ENCODE results near the gene AHCYL2.
A peak's percentile ranks its signal among the peaks of the same experiment; 100 is the strongest.
"Not testable (repeated sequence)": the region's sequence is repeated elsewhere in the genome, so short reads cannot be mapped to it uniquely, and the experiment has no call there.

The AHCYL2 gene

DNA sequence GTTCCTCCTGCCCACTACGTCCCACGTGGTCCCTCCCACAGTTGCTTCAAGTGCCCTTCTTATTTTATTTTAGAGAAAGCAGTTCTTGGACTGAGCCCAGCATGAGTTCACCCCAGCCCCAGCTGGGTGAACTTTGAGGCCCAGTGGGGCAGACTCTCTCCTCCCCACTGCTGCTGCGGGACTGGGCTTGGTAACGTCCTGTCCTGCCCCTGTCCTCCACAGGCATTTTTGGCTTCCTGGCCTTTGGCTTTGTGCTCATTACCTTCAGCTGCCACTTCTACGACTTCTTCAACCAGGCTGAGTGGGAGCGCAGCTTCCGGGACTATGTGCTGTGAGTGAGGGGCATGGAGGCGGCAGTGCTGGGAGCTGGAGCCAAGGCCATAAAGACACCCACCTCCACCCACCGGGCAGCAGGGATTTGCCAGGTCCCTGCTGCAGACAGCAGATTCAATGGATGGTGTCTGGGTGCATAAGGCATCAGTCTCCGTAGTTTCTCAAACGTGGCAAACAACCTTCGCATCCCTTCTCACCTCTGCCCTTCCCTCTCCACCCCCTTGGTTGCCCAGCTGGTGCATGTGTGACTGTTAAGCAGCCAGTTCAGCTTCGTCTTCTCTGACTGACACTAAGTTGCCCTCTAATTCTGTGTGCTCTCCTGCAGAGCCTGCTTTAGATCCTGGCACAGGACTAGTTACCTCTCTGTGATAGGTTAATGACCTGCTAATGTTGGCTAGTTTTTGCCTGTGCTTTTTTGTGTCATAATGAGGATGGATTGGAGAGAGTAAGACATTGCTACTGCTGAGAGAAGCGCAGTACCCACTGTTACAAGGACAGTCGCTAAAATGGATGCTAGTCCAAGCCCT lies 15.5 kb upstream of the AHCYL2 start:
- DNase-seq: no peak

DNA sequence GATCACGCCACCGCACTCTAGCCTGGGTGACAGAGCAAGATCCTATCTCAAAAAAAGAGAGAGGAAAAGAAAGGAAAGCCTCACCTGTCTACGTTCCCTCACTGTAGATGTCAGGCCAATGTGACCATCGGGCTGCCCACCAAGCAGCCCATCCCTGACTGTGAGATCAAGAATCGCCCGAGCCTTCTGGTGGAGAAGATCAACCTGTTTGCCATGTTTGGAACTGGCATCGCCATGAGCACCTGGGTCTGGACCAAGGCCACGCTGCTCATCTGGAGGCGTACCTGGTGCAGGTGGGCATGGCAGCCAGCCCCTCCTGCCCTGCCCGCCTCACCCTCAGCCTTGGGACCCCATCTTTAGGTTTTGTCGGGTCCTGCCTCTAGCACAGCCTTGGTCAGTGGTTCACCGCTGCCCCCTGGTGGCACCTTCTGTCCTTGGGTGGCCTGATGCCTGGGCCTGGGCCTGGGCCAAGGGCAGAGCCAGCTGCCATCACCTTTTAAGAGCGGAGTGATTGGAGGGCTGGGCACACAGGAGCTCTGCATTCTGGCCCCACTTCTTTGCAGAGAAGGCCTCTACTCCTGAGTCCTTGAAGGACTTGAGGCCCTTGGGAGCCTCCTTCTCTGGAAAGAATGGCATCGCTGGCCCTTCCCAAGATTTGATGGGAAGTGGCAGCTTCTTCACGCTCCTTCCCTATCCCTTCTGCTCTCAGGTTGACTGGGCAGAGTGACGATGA lies 14.4 kb upstream of the AHCYL2 start:
- peak; percentile 29 to 41 for DNase-seq

DNA sequence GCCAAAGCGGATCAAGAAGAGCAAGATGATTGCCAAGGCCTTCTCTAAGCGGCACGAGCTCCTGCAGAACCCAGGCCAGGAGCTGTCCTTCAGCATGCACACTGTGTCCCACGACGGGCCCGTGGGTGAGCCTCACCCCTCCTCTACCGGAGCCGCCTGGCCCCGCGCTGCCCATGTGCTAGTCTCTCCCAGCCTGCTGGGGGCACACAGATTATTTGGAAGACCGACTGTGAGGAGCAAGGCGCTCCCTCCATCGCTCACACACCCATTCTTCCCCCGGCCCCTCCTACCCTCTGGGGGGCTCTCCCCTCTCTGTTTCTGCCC lies 13.9 kb upstream of the AHCYL2 start:
- DNase-seq: no peak

DNA sequence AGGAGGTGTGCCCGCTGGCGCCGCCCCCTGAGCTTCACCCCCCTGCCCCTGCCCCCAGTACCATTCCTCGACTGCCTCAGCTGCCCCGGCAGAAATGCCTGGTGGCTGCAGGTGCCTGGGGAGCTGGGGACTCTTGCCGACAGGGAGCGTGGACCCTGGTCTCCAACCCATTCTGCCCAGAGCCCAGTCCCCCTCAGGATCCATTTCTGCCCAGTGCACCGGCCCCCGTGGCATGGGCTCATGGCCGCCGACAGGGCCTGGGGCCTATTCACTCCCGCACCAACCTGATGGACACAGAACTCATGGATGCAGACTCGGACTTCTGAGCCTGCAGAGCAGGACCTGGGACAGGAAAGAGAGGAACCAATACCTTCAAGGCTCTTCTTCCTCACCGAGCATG lies 12.7 kb upstream of the AHCYL2 start:
- no peak for DNase-seq

DNA sequence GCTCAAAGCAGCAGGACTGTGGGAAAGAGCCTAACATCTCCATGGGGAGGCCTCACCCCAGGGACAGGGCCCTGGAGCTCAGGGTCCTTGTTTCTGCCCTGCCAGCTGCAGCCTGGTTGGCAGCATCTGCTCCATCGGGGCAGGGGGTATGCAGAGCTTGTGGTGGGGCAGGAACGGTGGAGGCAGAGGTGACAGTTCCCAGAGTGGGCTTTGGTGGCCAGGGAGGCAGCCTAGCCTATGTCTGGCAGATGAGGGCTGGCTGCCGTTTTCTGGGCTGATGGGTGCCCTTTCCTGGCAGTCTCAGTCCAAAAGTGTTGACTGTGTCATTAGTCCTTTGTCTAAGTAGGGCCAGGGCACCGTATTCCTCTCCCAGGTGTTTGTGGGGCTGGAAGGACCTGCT lies 12.2 kb upstream of the AHCYL2 start:
- no peak for DNase-seq

DNA sequence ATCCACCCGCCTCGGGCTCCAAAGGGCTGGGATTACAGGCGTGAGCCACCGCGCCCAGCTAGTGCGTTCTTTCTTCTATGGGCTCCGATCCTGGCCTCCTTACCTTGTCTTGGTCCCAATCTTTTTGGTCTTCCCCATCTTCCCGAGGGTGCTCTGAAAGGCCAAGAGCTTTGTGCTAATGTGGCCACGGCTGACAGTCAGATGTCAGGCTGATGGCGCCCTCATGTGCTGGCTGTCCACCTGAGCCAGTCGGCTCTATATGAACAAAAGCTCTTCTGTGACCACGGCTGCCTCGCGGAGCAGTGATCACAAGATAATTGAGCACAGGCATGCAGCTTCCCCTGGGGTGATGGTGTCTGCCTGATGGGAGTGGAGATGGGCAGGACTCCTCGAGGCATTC lies 11.0 kb upstream of the AHCYL2 start:
- DNase-seq: peak; percentile 33 to 60

DNA sequence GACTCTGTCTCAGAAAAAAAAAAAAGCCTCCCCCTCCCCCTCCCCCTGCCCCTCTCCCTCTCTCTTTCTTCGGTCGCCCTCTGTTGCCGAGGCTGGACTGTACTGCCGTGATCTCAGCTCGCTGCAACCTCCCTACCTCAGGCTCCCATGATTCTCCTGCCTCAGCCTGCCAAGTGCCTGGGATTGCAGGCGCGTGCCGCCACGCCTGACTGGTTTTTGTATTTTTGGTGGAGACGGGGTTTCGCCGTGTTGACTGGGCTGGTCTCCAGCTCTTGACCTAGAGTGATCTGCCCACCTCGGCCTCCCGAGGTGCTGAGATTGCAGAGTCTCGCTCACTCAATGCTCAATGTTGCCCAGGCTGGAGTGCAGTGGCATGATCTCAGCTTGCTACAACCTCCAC lies 9.1 kb upstream of the AHCYL2 start:
- not testable (repeated sequence) for DNase-seq

DNA sequence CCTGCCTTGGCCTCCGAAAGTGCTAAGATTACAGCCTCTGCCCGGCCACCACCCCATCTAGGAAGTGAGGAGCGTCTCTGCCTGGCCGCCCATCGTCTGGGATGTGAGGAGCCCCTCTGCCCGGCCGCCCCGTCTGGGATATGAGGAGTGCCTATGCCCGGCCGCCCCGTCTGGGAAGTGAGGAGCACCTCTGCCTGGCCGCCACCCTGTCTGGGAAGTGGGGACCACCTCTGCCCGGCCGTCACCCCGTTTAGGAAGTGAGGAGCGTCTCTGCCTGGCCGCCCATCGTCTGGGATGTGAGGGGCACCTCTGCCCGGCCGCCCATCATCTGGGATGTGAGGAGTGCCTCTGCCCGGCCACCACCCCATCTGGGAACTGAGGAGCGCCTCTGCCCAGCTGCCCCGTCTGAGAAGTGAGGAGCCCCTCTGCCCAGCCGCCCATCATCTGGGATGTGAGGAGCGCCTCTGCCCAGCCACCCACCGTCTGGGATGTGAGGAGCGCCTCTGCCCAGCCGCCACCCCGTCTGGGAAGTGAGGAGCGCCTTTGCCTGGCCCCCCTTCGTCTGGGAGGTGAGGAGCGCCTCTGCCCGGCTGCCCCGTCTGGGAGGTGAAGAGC lies 8.6 kb upstream of the AHCYL2 start:
- not testable (repeated sequence) for DNase-seq

DNA sequence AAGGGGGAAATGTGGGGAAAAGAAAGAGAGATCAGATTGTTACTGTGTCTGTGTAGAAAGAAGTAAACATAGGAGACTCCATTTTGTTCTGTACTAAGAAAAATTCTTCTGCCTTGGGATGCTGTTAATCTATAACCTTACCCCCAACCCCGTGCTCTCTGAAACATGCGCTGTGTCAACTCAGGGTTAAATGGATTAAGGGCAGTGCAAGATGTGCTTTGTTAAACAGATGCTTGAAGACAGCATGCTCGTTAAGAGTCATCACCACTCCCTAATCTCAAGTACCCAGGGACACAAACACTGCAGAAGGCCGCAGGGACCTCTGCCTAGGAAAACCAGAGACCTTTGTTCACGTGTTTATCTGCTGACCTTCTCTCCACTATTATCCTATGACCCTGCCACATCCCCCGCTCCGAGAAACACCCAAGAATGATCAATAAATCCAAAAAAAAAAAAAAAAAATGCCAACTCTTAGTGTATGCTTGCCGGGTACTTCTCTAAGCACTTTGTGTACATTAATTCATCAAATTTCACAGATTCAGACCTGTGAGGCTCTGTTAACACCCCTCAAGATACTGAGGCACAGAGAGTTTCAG lies 7.9 kb upstream of the AHCYL2 start:
- DNase-seq: not testable (repeated sequence)

DNA sequence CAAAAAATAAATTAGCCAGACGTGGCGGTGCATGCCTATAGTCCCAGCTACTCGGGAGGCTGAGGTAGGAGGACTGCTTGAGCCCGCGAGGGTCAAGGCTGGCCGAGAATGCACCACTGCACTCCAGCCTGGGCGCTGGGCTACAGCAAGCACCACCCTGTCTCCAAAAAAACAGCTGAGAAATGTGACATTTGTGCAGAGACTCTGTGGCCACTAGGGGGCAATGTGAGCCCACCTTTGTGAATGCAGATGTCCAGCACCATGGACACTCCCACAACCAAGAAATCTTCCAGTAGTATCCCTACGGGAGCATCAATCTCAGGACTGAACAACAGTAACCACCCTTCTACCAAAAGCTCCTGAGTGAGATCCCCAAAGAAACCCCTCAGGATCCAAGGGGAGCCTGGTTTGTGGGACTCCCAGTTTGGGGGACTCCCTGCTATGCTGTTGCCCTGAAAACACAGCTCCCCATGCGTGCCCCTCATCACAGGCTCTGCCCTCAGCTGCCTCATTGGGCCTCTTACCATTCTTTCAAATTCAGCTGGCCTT lies 6.2 kb upstream of the AHCYL2 start:
- DNase-seq: peak; percentile 64 to 85

DNA sequence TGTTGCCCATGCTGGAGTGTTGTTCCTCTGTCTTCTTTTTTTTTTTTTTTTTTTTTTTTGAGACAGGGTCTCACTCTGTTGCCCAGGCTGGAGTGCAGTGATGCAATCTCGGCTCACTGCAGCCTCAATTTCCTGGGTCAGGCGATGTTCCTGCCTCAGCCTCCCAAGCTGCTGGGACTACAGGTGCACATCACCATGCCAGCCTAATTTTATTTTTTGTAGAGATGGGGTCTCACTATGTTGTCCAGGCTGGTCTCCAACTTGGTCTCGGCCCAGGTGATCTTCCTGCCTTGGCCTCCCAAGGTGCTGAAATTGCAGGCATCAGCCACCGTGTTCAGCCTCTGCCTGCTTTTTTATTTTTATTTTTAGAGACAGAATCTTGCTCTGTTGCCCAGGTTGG lies 5.7 kb upstream of the AHCYL2 start:
- not testable (repeated sequence) for DNase-seq

DNA sequence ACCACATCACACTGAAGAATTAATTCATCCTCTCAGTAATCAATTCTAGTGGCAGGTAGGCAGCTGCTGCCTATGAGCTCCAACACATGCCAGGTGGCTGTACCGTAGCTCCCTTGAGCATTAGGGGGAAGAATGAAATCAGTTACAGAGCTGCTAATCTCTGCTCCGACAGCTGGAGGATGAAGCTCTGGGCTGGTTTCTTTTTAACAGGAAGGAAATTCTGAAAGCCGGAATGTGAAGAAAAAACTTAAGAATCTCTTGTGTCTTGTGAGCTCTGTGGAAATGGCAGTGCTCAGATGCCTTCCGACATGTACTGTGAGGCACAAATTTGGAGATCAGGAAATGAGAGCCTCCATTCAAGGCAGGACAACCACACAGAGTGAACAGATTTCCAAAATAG lies 2.8 kb upstream of the AHCYL2 start:
- DNase-seq: no peak

DNA sequence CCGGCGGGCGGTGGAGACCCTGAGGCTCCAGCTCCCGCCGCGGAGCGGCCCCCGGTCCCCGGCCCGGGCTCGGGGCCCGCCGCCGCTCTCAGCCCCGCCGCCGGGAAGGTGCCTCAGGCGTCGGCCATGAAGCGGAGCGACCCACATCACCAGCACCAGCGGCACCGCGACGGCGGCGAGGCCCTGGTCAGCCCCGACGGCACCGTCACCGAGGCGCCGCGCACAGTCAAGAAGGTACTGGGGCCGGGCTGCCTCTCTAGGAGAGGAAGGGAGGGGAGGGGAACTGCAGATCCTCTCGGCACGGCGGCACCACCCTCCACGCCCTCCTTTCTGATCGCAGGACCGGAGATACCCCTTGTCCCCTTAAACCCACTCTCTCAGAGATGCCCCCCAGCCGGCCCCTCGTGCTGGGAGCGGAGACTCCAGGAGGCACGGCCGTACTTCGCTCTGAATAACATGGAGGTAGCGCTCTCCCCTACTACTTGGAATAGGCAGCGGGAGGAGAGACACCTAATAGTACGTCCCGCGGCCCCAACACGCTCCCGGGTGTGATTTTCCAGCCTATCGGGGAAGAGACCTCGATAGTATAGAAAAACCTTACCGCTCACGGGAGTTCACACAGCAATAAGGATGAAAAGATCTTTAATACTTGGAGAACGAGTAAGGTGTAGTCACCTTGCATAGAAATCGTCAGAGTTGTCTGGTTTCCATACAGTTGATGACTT lies 538 bp downstream of the AHCYL2 start:
- DNase-seq: no peak

DNA sequence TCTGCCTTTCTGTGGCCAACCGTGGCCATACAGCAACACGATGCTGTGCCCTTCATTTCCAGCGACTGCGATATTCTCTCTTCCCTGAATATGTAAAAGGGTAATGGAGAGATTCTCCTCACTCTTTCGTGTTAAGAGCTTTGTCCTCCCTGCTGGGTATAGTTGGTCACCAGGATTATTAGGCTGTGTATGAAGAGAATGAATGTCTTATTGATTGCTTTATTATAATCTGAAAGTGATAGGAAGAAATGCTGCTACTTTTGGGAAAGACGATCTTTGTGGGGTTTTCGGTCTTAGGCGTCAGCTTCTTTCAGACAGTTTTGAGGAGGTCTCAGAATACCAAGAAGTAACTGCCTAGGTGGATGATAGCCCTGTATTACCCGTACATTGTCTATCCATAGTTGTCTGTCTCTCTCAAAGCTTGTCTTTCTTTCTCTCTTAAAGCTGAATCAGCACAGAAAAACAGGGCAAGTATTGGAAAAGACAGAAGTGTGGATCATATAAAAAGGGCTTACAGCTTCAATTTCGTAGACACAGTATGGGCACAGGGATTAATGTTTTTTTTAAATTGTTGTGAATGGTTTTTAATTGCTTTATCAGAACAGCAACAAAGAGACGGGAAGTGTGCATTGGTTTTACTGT lies 1.2 kb downstream of the AHCYL2 start:
- no peak for DNase-seq

DNA sequence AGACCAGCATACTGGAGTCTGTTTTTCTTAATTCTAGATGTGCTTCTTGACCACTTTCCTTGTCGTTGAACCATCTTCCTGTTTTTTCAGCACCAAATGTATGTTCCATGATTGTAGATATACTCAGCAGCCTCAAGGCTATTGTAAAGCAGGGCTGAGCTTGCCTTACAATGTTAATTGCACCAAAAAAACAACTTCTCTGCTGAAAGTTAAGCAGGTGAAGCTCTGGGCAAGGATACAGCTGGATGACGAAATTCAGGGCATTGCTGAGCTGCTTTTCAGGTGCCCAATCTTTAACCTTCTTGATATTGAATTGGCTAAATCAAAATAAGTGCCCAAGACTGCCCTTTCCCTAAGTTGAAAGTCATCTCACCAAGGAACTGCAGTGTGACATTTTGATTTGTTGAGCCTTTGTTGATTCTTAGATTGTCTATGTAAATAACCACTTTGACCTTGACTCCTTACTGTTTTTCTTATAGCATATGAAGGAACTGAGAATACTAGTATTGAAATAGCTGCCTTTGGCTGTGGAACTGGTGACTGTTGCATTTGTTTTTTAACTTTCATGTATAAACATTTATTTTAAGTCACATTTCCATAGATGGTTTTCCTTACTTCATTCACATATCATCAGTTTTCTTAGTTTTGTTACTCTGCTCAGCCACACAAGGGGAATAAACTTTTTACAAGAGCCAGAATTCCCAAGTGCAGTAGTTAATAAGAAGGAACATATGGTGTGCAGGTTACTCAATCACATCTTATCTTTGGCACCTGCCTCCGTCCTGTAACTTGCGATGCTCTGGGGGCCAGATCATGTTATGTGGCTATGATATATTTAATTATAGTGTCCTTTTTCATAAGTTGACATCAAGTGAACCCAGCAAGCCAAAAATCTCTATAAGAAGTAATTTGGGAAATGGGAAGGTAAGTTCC lies 3.1 kb downstream of the AHCYL2 start:
- no peak for DNase-seq

DNA sequence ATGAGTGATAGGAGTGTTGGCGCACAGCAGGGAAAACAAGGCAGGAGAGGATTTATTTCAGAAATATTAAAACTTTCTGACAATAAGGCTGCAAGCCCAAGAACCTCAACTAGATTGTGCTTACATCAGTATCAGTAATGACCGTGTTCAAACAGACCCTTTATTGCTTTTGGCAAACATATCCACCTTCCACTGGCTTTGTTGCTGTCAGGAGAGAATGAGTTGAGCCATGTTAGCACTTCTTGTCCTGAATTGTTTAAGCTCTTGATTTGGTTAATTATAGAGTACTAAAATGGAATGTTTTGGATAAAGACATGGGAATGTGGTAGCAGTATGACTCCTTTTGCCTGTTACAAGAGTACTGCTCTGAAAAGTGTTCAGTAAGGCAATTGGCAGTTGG lies 3.8 kb downstream of the AHCYL2 start:
- no peak for DNase-seq

DNA sequence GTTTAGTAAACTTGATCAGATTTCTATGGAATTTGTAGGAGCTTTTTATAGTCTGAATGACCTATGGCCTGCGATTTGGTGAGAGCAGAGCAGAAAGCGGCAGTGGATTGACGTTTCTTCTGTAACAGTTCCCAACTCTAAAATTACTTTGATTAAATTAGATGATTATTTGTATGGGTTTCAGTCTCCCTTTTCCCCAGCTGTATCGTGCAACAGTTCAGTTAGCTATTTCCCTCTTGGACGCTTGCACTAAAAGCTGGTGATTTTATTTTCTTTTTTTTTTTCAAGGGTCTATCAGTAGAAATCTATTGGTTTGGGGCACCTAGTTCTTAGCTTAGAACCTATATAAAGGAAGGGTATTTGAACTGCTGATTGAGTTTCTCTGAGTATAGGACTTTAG lies 6.8 kb downstream of the AHCYL2 start:
- DNase-seq: no peak

DNA sequence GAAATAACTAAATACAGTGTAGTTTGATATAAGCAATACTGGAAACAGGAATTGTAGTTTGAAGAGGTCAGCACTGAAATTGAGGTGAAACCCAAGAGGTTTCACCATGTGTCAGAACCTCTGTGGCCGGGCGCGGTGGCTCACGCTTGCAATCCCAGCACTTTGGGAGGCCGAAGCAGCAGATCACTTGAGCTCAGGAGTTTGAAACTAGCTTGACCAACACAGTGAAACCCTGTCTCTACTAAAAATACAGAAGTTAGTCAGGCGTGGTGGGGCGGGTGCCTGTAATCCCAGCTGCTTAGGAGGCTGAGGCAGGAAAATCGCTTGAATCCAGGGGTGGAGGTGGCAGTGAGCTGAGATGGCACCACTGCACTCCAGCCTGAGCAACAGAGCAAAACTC lies 13.7 kb downstream of the AHCYL2 start:
- DNase-seq: no peak

DNA sequence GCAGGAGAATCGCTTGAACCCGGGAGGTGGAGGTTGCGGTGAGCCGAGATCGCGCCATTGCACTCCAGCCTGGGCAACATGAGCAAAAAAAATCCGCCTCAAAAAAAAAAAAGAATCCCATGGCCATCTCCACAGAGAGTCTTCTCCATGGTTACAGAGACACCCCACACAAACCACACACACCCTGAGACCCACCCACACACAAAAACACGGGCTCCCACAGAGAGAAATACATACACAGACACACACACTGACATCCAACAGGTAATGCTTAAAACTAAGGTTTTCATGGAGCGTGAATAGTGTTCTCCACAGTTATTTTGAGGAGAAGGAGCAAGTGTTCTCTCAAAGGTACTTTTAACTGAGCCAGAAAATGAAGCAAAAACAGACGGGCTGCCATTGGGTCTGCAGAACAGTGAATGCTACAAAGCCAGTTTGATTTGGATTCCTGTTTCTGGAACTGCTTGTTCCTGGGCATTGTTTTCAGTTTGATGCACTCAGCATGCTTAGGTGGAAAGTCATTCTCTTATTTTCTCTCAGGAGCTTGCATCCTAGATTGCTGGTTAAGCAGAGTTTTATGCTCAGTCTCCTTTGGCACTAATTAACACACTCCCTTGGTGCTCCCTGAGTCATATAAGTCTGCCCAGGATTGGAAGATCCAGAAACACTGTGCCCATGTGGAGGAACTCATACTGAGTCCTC lies 15.4 kb downstream of the AHCYL2 start:
- no peak for DNase-seq

DNA sequence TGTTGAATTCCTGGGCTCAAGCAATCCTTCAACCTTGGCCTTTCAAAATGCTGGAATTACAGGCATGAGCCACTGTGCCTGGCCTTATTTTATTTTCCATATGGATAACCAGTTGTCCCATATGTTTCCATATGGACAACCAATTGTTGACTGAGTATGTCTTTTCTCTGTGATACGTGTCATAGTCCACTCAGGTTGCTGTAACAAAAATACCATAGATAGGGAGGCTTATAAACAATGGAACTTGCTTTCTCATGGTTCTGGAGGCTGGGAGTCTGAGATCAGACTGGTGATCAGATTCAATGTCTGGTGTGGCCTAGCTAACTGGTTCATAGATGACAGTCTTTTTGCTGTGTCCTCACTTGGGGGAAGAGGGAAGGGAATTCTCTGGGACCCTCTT lies 19.4 kb downstream of the AHCYL2 start:
- DNase-seq: no peak

All from NCI-H1930 (cell line).